Retinal pigment epithelial cell (primary cell): ENCODE measurements around the gene TMTC3.
"Not testable (repeated sequence)": the region's sequence is repeated elsewhere in the genome, so short reads cannot be mapped to it uniquely, and the experiment has no call there.

Source experiments
- DNase-seq: peaks from one replicate; pipeline ENCODE4 v3.0.0-alpha.2; 2010; ENCODE audit warnings: low read depth
- H3K4me3 ChIP-seq: 2 replicates; pipeline ENCODE4 v1.5.1; 2011; ENCODE audit warnings: mild to moderate bottlenecking, low read length, control low read depth, moderate library complexity
- TF ChIP-seq, protein P1 (sequence below): conservative IDR thresholded peaks from 2 replicates; pipeline ENCODE4 v1.5.1; 2011; ENCODE audit warnings: low read depth, low read length, control low read depth, inconsistent platforms

Gene TMTC3

DNA sequence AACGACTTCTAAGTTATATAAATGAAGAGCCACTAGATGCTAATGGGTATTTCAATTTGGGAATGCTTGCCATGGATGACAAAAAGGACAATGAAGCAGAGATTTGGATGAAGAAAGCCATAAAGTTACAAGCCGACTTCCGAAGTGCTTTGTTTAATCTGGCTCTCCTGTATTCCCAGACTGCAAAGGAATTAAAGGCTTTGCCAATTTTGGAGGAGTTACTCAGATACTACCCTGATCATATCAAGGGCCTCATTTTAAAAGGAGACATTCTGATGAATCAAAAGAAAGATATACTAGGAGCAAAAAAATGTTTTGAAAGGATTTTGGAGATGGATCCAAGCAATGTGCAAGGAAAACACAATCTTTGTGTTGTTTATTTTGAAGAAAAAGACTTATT, 52.8 kb downstream of the TMTC3 start:
- TF ChIP-seq, protein P1, sequence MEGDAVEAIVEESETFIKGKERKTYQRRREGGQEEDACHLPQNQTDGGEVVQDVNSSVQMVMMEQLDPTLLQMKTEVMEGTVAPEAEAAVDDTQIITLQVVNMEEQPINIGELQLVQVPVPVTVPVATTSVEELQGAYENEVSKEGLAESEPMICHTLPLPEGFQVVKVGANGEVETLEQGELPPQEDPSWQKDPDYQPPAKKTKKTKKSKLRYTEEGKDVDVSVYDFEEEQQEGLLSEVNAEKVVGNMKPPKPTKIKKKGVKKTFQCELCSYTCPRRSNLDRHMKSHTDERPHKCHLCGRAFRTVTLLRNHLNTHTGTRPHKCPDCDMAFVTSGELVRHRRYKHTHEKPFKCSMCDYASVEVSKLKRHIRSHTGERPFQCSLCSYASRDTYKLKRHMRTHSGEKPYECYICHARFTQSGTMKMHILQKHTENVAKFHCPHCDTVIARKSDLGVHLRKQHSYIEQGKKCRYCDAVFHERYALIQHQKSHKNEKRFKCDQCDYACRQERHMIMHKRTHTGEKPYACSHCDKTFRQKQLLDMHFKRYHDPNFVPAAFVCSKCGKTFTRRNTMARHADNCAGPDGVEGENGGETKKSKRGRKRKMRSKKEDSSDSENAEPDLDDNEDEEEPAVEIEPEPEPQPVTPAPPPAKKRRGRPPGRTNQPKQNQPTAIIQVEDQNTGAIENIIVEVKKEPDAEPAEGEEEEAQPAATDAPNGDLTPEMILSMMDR, result no peak
- no peak for DNase-seq
- H3K4me3 ChIP-seq, result no peak overlapping the region

DNA sequence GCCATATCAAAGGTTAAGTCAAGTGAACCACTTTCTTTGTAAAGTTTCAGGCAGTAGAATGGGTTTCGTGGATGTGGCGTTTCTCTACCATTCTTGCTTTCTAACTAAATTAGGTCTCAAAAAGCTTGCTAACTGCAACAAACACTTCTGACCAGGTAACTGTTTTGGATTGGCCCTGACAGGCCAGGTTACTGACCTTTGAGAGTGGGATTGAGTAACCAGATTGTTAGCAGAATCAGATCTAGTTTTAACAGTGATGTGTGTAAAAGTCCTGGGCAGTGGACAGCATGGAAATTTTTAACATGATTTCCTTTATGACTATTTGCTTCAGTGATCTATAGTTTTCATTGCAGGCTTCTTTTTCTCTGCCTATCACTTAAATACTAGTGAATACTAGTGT, 57.9 kb downstream of the TMTC3 start:
- DNase-seq, result no peak
- TF ChIP-seq, protein P1, result no peak

DNA sequence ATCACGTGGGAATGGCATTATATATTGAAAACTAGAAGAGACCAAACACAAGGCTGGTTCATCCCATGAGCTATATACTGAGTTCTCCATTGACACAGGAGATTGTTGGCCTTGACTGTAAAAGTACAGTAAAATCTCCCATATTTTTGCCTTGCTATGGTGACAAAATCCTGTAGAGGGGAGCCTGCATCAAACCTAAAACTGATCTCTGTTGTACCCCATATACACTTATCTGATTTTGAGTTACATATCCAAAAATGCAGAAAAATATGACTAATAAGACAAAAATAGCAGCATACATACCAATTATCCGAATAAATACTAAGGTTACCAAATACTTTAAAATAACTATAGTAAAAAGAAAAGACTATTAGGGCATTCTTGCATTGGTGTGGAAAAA, 60.4 kb downstream of the TMTC3 start:
- TF ChIP-seq, protein P1, result no peak
- H3K4me3 ChIP-seq, result no peak overlapping the region
- DNase-seq, result no peak

More for the DNA sequence above, 57.9 kb downstream of the TMTC3 start:
- no peak overlapping the region for H3K4me3 ChIP-seq

DNA sequence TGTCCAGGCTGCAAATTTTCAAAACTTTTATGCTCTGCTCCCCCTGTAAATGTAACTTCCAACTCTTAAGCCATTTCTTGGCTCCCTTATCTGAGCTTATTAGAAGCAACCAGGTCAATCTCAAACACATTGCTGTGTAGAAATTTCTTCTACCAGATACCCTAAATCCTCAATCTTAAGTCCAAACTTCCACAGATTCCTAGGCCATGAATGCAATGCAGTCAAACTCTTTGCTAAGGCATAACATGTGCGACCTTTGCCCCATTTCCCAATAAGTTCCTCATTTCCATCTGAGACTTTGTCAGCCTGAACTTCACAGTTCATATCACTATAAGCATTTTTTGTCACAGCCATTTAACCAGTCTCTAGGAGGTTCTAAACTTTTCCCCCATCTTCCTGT, 64.5 kb downstream of the TMTC3 start:
- no peak for DNase-seq

DNA sequence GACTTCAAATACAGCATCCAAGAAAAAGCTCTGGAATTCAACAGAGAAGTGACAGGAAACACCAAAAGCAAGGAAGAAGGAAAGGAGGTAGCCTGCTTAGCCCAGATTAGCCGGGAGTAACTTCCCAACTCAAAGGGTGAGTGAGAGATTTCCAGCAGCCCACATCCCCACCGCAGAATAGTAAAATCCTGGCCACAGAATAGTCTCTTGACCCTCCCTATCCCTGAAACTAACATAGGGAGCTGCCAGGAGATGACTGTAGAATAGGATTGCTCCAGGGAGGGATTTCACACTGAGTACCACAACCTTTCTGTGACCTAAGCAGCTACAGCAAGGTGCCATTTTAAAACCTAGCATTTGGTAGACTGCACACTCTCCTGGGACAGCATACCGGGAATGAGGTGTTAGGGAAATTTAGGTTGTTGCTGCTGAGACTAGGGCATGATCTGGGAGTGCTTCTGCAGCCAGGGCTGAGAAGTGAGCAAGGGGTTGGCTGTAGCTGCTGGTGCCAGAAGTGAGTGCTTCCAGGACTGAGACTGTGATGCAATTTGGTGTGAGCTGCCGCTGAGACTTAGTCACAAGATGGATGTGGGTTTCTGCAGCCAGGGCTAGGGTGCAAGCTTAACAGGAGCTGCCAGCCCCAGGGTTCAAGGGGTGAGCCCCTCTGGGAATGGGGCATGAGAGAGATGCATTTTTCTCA, 66.0 kb downstream of the TMTC3 start:
- TF ChIP-seq, protein P1, result no peak
- H3K4me3 ChIP-seq, result no peak overlapping the region
- no peak for DNase-seq

More for the DNA sequence above, 64.5 kb downstream of the TMTC3 start:
- TF ChIP-seq, protein P1, result no peak
- H3K4me3 ChIP-seq, result no peak overlapping the region

DNA sequence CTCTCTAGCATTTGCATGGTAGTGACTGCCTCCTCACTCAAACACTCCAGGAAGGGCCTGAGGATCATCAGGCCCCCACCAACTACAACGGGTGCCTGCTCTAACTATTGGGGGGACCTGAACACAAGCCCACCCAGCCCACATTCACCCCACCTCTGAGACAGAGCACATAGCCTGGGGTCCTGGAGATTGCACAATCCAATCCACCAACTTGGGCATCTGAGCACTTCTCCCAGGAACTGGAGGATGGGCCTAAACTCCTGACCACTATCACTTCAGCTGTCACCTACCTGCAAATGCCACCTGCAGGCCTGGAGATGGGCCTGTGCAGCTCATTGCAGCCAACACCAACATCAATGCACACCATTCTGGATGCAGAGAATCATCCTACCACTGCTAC, 66.6 kb downstream of the TMTC3 start:
- TF ChIP-seq, protein P1, result no peak
- no peak overlapping the region for H3K4me3 ChIP-seq
- DNase-seq, result no peak

DNA sequence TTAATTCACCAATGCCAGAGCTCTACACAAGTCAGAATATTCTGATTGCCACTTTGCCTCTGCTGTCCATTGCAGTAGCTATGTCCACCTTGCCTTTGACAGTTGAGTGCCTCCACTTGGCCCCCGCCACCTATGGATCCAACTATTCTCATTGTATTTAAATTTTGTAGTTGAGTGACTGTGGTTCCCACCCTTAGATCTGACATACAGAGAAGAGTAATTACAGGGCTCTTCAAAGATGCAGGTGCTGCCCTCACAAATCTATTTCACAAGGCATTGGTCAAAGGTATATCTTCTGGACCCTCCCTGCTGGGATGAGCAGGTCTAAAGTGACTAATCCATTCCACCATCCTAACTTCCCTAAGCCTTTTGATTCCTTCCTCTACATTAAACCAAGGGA, 68.2 kb downstream of the TMTC3 start:
- H3K4me3 ChIP-seq, DNase-seq: not testable (repeated sequence)
